ENCODE results near the gene SLC29A4.

- TF ChIP-seq, protein P1, sequence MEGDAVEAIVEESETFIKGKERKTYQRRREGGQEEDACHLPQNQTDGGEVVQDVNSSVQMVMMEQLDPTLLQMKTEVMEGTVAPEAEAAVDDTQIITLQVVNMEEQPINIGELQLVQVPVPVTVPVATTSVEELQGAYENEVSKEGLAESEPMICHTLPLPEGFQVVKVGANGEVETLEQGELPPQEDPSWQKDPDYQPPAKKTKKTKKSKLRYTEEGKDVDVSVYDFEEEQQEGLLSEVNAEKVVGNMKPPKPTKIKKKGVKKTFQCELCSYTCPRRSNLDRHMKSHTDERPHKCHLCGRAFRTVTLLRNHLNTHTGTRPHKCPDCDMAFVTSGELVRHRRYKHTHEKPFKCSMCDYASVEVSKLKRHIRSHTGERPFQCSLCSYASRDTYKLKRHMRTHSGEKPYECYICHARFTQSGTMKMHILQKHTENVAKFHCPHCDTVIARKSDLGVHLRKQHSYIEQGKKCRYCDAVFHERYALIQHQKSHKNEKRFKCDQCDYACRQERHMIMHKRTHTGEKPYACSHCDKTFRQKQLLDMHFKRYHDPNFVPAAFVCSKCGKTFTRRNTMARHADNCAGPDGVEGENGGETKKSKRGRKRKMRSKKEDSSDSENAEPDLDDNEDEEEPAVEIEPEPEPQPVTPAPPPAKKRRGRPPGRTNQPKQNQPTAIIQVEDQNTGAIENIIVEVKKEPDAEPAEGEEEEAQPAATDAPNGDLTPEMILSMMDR (IDR thresholded peaks at IDR 0.05) = no peak
- TF ChIP-seq POLR2A (IDR thresholded peaks at IDR 0.05) (no peak), POLR2AphosphoS5 (IDR thresholded peaks at IDR 0.05; ENCODE audit: insufficient read depth in 1 of 2, low read depth in 1 of 2) (no peak)
Measured at GRCh38 chr7:5243261-5243660, 39.5 kb upstream of the SLC29A4 start.
